PC-3 (cell line): ENCODE results near the gene KRT81.
"Not testable (repeated sequence)": the region's sequence is repeated elsewhere in the genome, so short reads cannot be mapped to it uniquely, and the experiment has no call there.

Source experiments
- EZH2 ChIP-seq: fragments of 300-600 bp; sonication (generic); IDR thresholded peaks from one replicate; pipeline ENCODE4 v1.6.1; 2017; ENCODE audit warnings: antibody characterized with exemption, mild to moderate bottlenecking, low read length; ENCODE audit not compliant: unreplicated experiment
- TF ChIP-seq, protein P1 (sequence below): fragments of 300-600 bp; sonication (generic); conservative IDR thresholded peaks from 2 replicates; pipeline ENCODE4 v1.5.1; 2017; ENCODE audit warnings: antibody characterized with exemption, low read depth, mild to moderate bottlenecking, low read length

DNA sequence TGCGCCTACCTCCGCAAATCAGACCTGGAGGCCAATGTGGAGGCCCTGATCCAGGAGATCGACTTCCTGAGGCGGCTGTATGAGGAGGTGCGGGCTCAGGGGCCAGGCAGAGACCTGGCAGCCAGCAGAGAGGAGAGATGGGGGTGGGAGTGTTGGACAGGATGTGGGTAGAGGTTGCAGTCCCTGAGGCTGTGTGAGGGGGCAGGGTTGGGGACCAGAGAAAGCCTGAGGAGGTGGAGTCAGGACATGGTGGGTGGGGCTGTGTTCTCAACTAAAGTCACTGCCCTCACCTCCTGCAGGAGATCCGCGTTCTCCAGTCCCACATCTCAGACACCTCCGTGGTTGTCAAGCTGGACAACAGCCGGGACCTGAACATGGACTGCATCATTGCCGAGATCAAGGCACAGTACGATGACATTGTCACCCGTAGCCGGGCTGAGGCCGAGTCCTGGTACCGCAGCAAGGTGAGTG lies 13.6 kb upstream of the KRT81 start:
- TF ChIP-seq, protein P1, sequence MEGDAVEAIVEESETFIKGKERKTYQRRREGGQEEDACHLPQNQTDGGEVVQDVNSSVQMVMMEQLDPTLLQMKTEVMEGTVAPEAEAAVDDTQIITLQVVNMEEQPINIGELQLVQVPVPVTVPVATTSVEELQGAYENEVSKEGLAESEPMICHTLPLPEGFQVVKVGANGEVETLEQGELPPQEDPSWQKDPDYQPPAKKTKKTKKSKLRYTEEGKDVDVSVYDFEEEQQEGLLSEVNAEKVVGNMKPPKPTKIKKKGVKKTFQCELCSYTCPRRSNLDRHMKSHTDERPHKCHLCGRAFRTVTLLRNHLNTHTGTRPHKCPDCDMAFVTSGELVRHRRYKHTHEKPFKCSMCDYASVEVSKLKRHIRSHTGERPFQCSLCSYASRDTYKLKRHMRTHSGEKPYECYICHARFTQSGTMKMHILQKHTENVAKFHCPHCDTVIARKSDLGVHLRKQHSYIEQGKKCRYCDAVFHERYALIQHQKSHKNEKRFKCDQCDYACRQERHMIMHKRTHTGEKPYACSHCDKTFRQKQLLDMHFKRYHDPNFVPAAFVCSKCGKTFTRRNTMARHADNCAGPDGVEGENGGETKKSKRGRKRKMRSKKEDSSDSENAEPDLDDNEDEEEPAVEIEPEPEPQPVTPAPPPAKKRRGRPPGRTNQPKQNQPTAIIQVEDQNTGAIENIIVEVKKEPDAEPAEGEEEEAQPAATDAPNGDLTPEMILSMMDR = not testable (repeated sequence)
- TF ChIP-seq EZH2 = not testable (repeated sequence)
